NCI-H146 treated with DMSO at 0.1 percent for 48 hours (cell line): ENCODE results near the gene NCAM2.

ENCODE experiments used
- DNase-seq: peaks from one replicate; lab custom pipeline; 2025; ENCODE audit not compliant: unreplicated experiment; lab: John Stamatoyannopoulos, UW

NCAM2 gene

DNA sequence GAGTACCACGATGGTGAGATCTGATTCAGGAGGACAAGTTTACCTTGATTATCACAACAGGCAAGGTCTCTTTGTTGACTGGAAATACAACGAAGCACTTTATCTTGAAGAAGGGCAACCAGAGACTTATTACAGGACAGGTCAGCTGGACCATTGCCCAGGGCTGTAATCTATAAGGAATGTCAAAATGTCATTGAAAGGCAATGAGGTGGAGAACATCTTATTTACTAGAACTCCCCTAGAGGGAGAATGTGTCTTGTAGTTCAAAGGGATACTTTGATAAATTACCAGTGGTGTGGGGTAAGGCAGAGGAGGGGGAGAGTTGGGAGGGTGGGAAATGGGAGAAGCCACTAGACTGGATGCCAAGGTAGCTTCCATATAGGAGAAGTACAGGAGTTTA, 212.3 kb downstream of the NCAM2 start:
- no peak for DNase-seq

DNA sequence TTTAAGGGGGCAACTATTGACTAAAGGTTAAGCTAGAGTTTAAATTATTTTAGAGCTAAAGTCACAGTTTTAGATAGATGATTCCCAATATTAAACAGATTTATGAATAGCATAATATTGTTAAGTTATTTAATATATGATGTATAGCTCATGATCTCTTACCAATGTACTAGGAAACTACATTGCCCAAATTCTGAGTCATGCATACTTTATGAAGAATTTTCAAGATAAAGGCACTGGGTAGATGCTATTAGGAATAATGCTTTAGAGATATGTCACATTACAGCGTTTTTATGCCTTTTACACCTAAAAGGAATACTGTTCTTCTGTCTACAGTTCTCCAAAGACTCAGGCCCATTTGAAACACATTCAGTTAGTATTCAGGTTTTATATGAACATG, 215.1 kb downstream of the NCAM2 start:
- no peak for DNase-seq

DNA sequence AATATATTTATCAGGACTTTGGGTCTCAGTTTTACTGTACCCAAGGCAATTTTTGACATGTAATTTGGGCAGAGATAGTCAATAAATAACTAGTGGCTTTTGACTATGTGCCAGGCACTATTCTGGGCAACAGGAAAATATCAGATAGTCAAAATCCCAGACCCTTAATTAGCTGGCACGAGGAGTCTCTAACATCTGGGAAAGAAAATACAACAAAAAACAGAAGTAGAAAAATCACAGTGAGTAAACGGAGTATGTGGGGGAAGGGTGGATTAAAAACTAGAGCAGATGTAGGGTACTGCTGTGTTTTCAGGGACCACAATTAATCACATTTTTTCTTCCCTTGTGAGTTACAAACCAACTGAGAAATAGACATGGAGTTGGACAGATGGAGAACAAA, 217.8 kb downstream of the NCAM2 start:
- no peak for DNase-seq

DNA sequence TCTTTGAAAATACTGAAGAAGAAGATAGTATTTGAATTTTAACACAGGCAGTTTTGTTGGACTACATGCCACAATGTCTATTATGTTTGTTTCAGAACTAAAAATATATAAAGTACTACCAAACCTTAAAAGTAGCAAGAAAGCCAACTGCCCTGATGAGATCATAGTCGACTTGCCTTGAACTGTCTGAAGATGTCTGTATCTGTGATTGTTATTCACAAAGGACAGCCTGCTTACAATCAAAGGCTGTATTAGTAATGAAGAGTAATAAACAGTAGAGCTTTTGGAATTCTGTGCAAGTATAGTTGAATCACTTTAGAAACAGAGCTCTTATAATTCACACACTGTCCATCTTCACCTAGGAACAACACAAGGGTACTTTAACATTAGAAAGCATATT, 228.3 kb downstream of the NCAM2 start:
- DNase-seq: no peak

DNA sequence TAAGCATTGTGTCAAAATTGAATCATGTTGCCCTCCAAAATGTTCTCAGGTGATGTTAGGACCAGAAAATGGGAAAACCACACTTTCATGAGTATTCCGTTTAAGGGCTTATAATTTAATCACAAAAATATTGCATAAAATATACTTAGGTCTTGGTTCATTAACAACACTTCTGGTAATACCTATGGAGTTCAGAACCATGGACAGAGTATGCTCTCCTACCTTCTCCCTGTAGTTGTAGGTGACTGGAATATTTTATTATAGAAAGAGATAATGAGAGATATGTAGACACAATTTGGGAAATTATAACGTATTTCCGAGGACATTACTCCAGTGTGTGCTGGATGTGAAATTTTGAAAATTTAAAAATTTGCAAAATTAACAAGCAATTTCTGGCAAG, 232.5 kb downstream of the NCAM2 start:
- no peak for DNase-seq

DNA sequence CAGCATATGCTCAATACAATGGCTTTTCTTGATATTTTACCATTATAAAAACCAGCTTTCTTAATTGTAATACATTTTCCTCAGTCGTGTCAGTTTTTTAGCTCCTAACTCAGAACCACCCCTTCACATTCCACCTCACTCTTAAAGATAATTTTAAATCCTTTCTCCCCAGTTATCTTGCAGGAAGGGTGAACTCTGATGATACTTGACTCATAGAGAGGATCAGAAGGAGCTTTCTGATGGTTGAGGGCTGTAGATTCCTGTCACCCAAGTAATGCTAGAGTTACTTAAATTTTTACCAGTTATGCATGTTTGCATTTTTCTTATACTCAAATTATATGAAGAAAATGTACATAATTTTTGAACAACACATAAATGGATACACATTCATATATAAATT, 233.7 kb downstream of the NCAM2 start:
- no peak for DNase-seq

DNA sequence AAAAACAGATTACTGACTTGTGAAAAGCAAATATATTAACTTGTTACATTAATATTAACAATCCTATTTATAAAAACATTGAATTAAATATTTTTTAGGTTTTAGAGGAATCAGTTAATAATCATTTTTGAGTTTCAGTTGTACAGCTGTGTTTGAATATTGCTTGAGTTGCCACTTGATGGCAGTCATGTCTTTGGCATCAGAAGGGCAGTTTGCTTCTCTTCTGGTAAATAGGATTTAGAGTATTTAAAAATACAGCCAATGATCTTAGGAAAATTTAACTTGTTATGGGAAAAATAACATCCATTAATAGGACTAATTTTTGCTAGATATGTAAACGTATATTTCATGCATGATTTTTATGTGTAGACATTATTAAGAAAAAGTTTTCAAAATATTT, 234.1 kb downstream of the NCAM2 start:
- DNase-seq: peak; percentile 13

DNA sequence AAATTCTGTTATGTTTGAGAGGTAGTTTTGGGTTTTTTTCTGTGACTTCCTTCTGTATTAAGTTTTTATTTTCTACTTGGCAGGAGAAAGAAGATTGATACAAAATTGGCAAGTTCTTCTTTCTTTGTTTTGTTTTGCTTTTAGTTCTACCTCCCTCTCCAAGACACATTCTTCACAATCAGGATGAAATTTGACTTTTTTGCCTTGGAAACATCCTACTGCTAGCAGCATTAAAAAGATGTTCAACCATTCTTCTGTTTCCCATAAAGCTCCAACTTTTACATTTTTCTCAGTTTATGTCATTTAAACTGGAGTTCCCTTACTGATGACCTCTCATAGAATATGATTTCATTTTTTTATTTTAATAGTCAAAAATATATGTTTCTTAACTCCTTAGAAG, 234.8 kb downstream of the NCAM2 start:
- no peak for DNase-seq

DNA sequence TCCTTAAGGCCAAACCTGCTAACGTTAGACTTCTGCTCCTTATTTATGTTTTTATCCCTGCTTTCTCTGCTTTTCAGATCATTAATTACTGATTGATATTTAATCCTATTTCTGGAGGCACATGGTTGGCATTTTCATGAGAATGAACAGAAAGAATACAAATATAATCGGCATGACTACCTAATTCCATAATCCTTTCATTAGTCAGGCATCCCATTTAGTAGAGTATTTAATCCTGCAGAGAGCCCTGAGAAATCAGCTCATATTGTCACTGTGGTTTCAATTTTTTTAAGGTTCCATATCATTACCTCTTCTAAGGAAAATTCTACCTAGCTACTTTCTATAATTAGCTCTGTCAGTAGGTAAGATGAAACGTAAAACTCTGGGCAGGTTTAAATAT, 238.8 kb downstream of the NCAM2 start:
- no peak for DNase-seq

DNA sequence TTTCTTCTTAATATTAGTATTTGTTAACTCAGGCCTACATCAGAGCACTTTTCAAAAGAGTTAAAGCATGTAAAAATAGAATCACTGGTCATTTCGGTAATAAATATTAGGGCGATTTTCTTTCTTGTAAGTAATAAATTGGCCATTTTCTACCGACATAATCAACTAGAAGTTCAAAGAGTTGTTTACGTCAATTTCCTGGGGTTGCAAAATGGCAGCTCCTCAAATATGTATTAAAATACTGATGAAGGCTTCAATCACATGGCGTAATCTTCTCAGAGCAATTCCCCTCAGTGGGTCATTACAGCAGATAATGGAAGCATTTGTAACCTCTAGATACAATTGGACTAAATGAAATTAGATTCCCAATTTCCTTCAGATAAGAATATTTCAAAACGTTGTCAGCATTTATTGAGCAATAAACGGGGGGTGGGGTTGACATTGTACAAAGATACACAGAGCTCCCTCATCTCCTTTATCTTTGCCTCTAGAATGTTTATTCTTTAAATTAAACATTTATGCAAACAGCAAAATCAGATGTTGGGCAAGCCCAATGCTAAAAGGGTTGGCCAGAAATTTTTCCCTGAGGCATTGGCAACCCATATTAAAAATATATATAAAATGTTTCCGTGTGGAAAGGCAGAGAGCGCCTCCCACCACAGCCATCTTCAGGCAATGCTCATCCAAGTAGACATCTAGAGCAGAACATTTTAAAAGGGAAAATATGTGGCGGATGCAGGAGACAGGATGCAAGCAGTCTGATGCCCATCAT, 240.6 kb downstream of the NCAM2 start:
- DNase-seq: peak; percentile 8

DNA sequence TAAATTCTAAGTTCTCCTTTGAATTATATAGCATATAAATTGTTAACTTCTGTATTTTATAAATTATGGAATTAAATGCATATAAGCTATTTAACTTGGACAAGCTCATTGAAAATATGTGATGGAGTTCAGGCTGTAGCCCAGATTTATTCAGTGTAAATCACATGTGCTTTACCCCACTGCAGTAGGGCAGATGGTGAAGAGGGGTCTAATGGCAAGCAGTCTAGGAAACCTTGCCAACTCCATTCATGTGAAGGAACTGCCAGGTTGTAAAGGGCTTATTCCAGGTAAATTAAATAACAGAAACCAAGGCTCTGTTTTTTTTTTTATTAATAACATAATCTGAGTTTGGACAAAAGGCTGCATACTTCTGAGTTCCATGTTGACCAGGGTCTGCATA, 243.2 kb downstream of the NCAM2 start:
- DNase-seq: no peak

DNA sequence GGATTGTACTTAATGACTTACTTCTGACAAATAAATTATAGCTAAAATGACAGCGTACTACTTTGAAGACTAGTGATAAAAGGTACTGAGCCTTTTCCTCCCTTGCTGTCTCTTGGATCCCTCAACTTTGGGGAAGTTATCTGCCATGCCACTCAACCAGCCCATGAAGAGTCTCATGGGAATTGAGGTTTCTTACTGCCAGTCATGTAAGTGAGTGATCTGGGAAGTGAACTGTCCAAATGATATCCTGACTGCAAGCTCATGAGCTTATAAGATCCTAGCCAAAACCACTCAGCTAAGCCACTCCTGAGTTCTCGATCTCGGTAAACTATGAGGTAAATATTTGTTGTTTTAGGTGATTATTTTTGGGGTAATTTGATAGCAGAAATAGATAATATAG, 247.8 kb downstream of the NCAM2 start:
- DNase-seq: no peak

DNA sequence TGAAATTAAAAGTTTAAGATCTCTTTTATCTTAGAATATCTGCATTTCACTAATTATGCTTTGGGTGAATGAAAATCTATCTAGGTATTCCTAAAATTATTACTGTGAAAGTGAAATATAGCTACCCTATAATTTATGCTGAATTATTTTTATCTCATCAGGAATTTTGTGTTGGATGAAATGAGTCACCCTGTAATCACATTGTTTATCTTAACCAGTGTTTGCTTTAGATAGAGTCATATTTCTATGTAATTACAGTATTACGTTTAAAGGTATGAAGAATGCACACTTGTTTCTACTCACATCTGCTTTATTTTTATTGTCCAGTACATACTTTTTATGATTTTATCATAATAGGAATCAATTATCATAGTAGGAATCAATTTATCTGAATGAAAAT, 249.2 kb downstream of the NCAM2 start:
- peak; percentile 51 for DNase-seq

DNA sequence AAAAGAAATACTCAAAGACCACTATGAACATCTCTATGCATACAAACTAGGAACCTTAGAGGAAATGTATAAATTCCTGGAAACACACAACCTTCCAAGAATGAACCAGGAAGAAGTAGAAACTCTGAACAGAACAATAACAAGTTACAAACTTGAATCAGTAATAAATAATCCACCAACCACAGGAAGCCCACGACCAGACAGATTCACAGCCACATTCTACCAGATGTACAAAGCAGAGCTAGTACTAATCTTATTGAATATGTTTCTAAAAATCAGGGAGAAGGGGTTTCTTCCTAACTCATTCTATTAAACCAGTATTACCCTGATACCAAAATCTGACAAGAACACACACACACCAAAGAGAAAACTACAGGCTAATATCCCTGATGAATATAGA, 263.8 kb downstream of the NCAM2 start:
- no peak for DNase-seq

DNA sequence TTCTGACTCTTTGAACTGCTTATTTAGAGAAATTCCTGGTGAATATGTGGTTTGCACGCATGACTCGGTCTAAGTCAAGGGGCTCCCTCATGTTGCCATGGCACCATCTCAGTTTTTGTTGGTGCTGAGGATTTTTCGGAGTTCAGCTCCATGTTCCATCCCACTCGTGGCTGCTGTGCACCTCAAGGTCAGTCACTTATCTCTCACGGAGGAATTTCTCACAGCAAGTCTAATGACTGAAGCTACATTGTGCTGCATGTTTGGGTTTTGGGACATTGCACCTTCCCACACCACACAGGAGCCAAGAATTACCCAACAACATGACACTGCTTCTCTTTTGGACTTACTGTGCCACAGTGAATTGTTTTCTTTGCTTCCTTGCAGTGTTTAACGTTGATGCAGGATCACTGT, 269.9 kb downstream of the NCAM2 start:
- no peak for DNase-seq

DNA sequence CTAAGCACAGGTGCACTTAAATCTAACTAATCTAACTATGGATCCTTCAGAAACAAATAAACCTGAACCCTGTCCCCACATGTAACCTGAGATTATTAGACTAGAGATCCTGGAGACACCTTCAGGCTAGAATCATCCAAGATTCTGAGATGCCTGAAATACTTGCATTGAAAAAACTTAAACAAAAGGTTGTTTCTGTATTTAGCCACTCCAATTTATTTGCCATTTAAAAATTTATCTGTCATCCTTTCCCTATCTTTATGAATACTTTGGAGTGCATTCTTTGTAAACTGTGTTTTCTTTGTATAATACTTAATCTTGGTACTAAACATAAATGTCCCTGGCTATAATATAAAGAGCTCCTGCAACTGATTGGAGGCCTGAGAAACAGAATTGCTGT, 270.7 kb downstream of the NCAM2 start:
- DNase-seq: no peak

DNA sequence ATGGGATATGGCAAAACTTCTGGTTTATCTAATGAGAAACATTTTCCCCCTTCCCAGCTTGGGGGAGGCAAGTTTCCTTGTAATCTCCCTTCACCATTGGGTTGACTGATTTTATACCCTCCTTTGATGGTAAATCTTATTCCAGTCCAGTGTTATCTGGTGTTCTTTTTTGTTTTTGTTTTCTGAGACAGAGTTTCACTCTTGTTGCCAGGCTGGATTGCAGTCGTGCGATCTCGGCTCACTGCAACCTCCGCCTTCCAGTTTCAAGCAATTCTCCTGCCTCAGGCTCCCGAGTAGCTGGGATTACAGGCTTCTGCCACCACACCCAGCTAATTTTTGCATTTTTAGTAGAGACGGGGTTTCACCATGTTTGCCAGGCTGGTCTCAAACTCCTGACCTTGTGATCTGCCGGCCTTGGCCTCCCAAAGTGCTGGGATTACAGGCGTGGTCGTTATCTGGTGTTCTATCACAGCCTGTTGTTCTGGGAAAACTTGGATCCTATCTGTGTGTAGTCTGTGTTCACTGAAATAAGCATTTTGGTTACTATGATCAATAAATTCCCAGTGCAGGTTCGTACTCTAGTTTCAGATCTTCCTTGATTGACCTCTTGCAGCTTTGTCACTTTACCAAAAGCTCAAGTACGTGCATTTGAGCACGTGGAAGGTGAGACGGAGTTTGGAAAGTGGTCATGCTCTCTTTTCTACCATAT, 281.1 kb downstream of the NCAM2 start:
- no peak for DNase-seq

DNA sequence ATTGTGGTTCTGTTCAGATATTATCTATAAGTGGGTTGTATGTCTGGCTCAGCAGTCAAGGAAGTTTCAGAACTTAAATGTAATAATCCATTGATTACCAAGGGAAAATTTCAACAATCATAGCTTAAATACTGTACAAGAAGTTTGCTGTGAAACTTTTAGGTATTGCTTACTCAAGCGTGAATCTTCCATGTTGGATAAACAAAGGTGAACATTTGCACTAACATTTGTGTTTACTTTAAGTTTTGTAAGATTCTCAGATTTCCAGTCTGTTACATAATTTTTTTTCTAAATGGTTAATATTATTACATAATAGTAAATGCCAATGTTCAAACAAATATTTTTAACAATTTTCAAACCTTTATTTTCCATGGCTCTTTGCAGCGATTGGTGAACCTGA, 285.6 kb downstream of the NCAM2 start:
- DNase-seq: no peak

DNA sequence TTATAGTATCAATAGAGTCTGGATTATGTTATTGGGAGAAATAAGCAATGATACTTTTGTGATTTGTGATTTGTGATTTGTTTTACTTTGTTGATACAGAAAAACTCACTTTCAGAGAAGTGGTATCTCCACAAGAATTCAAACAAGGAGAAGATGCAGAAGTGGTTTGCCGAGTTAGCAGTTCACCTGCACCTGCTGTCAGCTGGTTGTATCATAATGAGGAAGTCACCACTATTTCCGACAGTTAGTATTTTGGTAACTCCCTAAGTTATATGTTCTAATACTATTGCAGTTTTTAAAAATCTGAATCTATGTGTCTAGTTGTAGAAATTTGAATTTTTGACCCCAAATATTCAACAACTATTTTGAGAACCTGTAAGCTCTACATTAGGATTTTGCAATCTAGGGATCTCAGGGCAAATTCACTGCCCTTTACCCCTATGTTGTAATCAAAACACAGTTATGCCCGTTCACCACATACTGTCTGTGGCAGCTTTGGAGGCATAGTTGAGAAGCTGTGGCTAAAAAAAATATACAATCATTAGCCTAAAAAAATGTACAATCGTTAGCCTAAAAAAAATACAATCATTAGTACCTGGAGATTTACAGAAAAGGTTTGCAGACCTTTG, 288.1 kb downstream of the NCAM2 start:
- no peak for DNase-seq

DNA sequence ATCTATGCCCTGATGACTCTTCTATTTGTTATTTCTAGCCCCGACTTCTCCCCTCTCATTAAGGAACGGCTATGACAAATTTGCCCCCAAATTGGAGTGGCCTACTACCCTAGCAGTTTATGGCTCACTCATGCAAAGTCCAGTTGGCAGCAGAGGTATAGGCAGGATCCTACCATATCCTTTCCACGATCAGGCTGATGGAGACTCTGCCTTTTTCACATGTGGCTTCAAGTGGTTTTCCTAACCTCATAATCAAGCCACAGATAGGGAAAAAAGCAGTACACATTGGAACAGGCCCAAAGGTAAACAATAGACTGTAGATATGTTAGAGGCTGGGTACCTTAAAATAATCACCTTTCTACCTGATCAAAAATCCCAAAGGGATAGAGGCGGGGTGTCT, 292.5 kb downstream of the NCAM2 start:
- no peak for DNase-seq

DNA sequence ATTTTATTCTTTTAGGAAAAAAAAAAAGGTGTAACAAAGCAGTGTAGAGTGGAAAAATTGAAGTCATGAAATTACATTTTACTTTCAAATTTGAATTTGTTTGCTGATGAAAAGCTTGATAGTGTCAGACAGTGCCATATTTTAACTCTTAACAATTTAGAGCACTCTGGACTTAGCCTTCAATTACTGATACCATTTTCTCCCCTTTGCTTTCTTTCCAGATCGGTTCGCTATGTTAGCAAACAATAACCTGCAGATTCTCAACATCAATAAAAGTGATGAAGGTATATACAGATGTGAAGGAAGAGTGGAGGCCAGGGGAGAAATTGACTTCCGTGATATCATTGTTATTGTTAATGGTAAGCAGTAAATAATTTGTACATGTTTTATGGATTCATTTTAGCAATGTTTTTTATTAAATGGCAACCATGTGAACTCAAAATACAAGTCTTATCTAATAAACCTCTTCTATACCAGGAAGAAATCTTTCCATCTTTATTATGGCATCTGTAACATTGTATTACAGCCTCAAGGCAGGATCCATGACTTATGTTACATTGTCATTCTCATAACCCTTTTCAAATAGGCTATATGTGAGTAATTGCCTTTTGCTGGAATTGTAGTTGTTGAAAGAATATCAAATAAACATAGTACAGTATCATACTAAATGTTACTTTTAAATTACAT, 293.8 kb downstream of the NCAM2 start:
- no peak for DNase-seq

DNA sequence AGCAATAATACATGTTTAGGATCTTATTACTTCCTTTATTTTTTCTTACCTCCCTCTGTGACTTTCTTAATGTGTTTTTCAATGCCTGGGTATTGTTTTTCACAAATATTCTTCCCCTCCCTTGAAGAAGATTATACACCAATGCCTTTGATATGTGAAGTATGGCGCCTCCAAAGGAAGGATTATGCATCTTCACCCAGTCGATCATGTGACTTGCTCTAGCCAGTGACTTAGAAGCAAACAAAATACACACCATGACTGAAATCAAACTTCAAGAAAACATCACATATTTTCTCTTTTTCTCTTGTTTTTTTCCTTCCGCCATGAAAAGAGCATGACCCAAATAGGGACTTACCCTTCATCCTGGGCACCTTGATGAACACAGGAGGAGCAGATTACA, 297.1 kb downstream of the NCAM2 start:
- DNase-seq: no peak
